GM10266 (cell line): Measurements from ENCODE around the gene GOLGA5.

Experiments
- DNase-seq: peaks from one replicate; pipeline ENCODE4 v3.0.0; 2012; ENCODE audit errors: extremely low spot score
- TF ChIP-seq, protein P1 (sequence below): IDR thresholded peaks from 2 replicates; pipeline ENCODE4 v1.5.1; 2012; ENCODE audit warnings: mild to moderate bottlenecking, low read depth; ENCODE audit not compliant: control insufficient read depth, insufficient read depth; ENCODE audit errors: missing control alignments

The GOLGA5 gene

DNA sequence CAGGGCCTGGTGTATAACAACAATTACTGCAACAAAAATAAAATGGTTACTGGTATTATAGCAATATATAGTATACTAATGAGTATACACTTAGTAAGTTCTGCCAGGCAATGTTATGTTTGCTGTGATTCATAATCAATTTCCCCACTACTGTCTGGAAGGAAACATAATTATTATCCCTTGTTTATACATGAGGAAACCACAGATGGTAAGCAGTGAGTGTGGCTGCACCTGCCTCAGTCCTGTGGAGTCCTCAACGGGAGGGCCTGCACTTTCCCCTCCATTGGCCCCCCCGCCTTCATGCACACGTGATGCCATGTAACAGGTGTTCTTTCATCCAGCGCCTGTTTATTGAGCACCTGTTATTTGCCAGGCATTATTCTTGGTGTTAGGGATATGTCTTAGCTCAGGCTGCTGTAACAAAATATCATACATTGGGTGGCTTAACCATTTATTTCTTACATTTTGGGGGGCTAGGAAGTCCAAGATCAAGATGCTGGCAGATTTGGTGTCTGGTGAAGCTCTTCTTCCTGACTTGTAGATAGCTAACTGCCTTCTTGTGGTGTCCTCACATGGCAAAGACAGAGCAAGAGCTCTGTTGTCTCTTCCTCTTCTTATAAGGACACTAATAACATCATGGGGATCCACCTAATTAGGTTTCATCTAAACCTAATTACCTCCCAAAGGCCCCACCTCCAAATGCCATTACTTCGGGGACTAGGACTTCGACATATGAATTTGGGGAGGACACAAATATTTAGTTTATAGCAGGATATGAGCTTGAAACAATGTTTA is 69.4 kb downstream of the GOLGA5 start:
- TF ChIP-seq, protein P1, sequence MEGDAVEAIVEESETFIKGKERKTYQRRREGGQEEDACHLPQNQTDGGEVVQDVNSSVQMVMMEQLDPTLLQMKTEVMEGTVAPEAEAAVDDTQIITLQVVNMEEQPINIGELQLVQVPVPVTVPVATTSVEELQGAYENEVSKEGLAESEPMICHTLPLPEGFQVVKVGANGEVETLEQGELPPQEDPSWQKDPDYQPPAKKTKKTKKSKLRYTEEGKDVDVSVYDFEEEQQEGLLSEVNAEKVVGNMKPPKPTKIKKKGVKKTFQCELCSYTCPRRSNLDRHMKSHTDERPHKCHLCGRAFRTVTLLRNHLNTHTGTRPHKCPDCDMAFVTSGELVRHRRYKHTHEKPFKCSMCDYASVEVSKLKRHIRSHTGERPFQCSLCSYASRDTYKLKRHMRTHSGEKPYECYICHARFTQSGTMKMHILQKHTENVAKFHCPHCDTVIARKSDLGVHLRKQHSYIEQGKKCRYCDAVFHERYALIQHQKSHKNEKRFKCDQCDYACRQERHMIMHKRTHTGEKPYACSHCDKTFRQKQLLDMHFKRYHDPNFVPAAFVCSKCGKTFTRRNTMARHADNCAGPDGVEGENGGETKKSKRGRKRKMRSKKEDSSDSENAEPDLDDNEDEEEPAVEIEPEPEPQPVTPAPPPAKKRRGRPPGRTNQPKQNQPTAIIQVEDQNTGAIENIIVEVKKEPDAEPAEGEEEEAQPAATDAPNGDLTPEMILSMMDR, result no peak
- no peak for DNase-seq

DNA sequence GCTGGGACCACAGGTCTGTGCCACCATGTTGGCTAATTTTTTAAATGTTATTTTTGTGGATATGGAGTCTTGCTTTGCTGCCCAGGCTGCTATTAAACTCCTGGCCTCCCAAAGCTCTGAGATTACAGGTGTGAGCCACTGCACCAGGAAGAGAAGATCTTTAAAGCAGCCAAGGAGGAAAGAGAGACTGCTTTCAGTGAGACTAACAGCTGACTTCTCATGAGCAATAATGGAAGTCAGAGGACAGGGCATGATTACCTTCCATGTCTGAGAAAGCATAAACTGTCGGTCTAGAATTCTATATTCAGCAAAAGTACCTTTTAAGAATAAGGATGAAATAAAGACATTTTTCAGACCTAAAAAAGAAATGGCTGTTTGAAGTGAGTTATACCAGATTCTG is 71.6 kb downstream of the GOLGA5 start:
- no peak for DNase-seq
- TF ChIP-seq, protein P1, result no peak

DNA sequence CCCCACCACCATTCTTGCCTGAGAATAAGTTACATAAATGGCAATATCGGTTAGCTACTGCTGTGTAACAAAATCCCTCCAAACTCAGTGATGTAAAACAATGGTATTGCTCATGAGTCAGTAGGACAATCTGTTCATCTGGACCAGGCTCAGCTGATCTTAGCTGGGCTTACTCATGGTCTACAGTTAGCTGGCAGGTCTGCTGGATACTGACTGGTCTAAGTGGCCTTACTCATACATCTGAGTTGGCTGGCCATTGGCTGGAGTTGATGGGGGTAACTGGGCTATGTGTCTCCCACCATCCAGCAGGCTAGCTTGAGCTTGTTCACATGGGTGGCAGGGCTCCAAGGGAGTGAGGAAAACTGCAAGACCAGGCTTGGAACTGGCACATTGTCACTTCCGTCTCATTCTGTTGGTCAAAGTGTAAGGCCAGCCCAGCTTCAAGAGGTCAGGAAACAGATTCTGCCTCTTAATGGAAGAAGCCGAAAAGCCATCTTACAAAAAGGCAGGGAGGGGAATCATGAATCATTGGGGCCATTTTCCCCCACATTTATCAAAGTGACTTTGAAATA is 72.2 kb downstream of the GOLGA5 start:
- TF ChIP-seq, protein P1, result no peak
- DNase-seq, result no peak

DNA sequence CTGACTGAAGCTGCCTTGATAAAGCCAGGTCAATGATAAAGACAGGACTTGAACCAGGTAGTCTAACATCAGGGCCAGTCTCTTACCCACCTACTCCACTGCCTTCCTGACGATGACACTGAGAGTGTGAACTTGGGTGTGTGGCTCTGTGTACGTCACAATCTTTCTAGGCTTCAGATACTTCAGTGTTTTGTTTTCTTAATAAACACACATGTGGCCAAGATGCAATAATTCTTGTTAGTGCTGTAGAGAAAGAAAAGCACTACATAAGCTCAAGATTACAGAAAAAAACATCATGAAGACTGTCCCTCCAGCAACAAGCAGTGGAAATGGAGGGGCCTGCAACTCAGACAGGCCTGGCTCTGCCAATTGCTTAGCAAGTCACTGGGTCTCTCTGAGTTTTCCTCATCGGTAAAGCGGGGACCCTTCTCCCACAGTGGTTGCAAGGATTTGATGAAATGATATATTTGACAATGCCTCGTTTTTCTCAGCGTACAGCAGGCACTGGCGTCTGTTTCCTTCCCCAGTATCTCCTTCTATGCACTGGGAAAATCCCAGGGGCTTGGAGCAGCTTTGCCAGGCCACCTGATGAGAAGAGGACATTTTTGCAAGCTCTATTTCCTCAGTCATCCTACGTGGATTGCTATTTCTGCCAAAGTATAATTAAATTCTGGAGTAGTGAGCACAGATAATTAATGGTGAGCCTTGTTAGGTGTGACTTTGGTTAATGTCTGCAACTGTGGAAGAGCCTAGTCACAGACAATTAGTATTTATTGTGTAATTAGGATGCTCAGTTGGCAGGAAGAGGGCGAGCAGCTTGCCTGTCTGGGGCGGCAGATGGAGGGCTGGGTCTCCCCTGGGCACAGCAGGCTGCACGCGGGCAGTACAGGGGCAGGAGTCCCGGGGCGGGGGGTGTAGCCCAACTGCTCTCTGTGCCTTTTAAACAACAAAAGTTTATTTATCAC is 73.1 kb downstream of the GOLGA5 start:
- TF ChIP-seq, protein P1, result no peak
- no peak for DNase-seq

DNA sequence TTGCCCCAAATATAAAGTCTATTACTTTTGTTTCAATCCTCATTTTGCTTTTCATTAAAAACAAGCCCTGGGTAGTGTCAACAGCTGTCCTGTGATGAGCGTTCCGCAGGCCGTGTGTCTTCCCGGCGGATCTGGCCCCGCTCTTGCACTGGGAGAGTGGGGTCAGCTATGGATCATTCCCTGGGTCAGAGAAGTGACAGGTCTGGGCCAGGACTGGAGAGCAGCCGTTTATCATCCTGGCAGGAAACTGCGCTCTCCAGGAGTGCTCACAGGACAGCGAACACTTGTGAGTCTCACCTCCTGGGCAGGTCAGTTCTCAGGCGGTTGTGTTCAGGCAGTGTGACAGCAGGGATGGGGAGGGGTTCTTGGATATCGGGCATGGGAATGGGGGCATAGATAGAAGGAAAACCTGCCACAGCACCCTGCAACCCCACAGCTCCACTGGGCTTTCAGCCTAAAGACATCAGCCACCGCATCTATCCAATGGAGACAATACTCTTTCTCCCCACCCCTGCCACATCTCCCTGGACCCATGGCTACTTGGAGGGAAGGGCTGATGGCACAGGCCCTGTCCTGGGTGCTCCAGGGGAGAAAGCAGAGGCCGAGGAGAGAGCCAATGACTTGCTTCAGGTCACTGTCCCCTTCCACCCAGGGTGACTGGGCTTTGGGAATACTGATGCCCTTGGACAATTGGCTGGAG is 81.0 kb downstream of the GOLGA5 start:
- TF ChIP-seq, protein P1, result no peak
- DNase-seq, result no peak

DNA sequence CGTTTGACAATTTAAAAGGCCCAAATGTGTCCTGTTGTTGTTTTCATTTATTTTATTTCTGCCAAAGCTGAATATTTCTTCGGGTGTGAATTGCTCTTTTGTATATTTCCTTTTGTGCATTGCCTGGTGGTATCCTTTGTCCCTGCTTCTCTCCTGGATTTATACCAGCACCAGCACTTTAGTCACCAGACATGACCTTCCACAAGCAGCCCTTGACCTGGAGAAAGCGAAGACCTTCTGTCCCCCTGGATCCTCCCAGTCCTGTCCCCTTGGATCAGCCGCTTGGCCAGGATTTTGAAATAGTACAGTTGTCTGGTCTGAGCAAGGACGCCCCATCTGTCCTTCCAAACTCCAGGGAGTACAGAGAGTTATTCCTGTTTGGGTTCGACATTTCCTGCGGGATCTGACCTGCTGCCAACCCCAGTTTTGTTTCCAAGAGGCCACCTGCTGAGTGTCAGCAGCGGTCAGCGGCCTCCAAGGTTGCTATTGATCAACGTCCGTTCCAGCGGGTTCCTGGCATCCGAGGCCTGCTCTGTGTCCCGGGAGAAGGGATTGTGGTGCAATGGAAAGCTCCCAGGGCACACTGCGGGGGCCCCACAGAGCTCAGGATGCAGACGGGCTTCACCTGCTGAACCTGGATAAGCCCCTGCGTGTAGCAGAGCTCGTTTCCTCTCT is 83.8 kb downstream of the GOLGA5 start:
- TF ChIP-seq, protein P1, result no peak
- DNase-seq, result no peak
